DND-41 (cell line): ENCODE results near the gene FAM53B.

Experiments
- ATAC-seq: fragments of 200-7000 bp; cut with Tn5 transposase; 3 replicates; pipeline ENCODE4 v1.9.1; 2021; ENCODE audit warnings: low read depth; ENCODE audit not compliant: insufficient read depth
- DNase-seq: peaks from one replicate; pipeline ENCODE4 v3.0.0-alpha.2; 2020
- H2AFZ ChIP-seq: 2 replicates; pipeline ENCODE4 v1.6.0; 2012; ENCODE audit warnings: low read depth, low read length
- H3K27ac ChIP-seq: 2 replicates; pipeline ENCODE4 v1.5.1; 2012; ENCODE audit warnings: low read length, inconsistent platforms
- H3K27me3 ChIP-seq: fragments of 200-600 bp; sonication (generic); 2 replicates; pipeline ENCODE4 v1.6.0; 2012; ENCODE audit warnings: low read length, mild to moderate bottlenecking, inconsistent platforms; ENCODE audit not compliant: insufficient read depth, poor library complexity
- H3K36me3 ChIP-seq: 2 replicates; pipeline ENCODE4 v1.5.1; 2012; ENCODE audit warnings: low read length, inconsistent platforms; ENCODE audit not compliant: insufficient read depth
- H3K4me1 ChIP-seq: 2 replicates; pipeline ENCODE4 v1.5.1; 2012; ENCODE audit warnings: mild to moderate bottlenecking, low read length; ENCODE audit not compliant: insufficient read depth
- H3K4me2 ChIP-seq: 2 replicates; pipeline ENCODE4 v1.6.0; 2012; ENCODE audit warnings: mild to moderate bottlenecking, moderate library complexity, low read length, inconsistent platforms; ENCODE audit not compliant: insufficient read depth
- H3K4me3 ChIP-seq, 2 experiments: fragments of 200-600 bp in 1 of 2; shearing (Covaris generic) in 1 of 2; 2 replicates each; pipeline ENCODE4 v1.5.1; 2012 to 2016; ENCODE audit warnings: inconsistent platforms in 2 of 2, low read length in 2 of 2, mild to moderate bottlenecking in 2 of 2, low read depth in 1 of 2, moderate library complexity in 1 of 2
- H3K79me2 ChIP-seq: 2 replicates; pipeline ENCODE4 v1.6.0; 2012; ENCODE audit warnings: low read length, inconsistent platforms; ENCODE audit not compliant: insufficient read depth
- H3K9ac ChIP-seq: 2 replicates; pipeline ENCODE4 v1.6.0; 2012; ENCODE audit warnings: low read depth, mild to moderate bottlenecking, inconsistent platforms, low read length, moderate library complexity
- H3K9me3 ChIP-seq: 2 replicates; pipeline ENCODE4 v1.5.1; 2012; ENCODE audit warnings: low read length, moderate library complexity, mild to moderate bottlenecking, inconsistent platforms; ENCODE audit not compliant: insufficient read depth, severe bottlenecking
- H4K20me1 ChIP-seq: 2 replicates; pipeline ENCODE4 v1.6.0; 2012; ENCODE audit warnings: low read length; ENCODE audit not compliant: insufficient read depth
- EZH2 ChIP-seq: IDR thresholded peaks from 3 replicates; pipeline ENCODE4 v1.6.1; 2012; ENCODE audit warnings: borderline replicate concordance, low read depth, mild to moderate bottlenecking, moderate library complexity, low read length, inconsistent platforms; ENCODE audit not compliant: severe bottlenecking
- TF ChIP-seq, protein P1 (sequence below): IDR thresholded peaks from 2 replicates; pipeline ENCODE4 v1.5.1; 2012; ENCODE audit warnings: borderline replicate concordance, low read length, moderate library complexity, mild to moderate bottlenecking; ENCODE audit not compliant: poor library complexity, severe bottlenecking; ENCODE audit errors: extremely low read depth

The FAM53B gene

GRCh38 chr10:124621637-124622036 is 122.5 kb downstream of the FAM53B start:
- Histone ChIP-seq H3K36me3 (peaks cover 88% of the 10 kb centered on the region), H3K4me3 (no peak overlapping the region), H3K4me1 (peaks cover 50% of the 10 kb centered on the region), H3K27me3 (no peaks in the 10 kb centered on the region), H3K27ac (peak overlapping the region; percentile 95), H2AFZ (no peak overlapping the region), H3K9ac (0 out of 2 replicates have a peak overlapping the region, but pooled peaks have one; percentile 7), H3K79me2 (peaks cover 93% of the 10 kb centered on the region), H3K4me2 (no peak overlapping the region), H3K9me3 (no peaks in the 10 kb centered on the region), H4K20me1 (0 out of 2 replicates have a peak, but pooled peaks cover 10% of the 10 kb centered on the region)
- DNase-seq: no peak
- TF ChIP-seq, protein P1, sequence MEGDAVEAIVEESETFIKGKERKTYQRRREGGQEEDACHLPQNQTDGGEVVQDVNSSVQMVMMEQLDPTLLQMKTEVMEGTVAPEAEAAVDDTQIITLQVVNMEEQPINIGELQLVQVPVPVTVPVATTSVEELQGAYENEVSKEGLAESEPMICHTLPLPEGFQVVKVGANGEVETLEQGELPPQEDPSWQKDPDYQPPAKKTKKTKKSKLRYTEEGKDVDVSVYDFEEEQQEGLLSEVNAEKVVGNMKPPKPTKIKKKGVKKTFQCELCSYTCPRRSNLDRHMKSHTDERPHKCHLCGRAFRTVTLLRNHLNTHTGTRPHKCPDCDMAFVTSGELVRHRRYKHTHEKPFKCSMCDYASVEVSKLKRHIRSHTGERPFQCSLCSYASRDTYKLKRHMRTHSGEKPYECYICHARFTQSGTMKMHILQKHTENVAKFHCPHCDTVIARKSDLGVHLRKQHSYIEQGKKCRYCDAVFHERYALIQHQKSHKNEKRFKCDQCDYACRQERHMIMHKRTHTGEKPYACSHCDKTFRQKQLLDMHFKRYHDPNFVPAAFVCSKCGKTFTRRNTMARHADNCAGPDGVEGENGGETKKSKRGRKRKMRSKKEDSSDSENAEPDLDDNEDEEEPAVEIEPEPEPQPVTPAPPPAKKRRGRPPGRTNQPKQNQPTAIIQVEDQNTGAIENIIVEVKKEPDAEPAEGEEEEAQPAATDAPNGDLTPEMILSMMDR: no peak
- no peak for TF ChIP-seq EZH2
- ATAC-seq: no peak

- ATAC-seq: no peak
- no peak for TF ChIP-seq EZH2
- TF ChIP-seq, protein P1: no peak
- Histone ChIP-seq H3K36me3 (peaks cover 86% of the 10 kb centered on the region), H3K27me3 (no peaks in the 10 kb centered on the region), H4K20me1 (0 out of 2 replicates have a peak, but pooled peaks cover 10% of the 10 kb centered on the region), H3K9ac (peak overlapping the region; percentile 16; the same call in 1 of the 2 replicates), H3K4me1 (peaks cover 35% of the 10 kb centered on the region), H3K27ac (peak overlapping the region; percentile 95), H3K4me3 (no peak overlapping the region), H3K9me3 (no peaks in the 10 kb centered on the region), H3K4me2 (no peak overlapping the region), H2AFZ (no peak overlapping the region), H3K79me2 (peaks cover 81% of the 10 kb centered on the region)
- no peak for DNase-seq
Measured at GRCh38 chr10:124619802-124620490, 124.2 kb downstream of the FAM53B start.

DNA sequence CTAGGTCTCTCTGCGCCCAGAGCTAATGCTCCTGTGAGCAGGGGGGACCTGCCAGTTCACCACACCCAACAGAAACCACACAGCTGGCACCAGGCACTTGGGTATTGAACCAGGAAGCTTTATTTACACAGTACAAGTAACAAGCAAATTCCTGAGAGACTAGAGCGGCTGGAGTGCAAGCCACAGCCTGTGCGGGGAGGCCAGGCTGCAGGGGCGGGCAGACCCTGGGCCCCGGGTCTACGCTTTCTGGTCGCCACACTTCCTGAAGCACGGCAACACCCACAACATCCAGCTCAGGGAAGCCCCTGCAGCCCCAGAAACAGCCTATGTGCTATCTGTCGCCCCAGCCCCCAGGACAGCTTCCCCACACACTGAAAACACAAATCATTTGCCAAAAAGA is 125.0 kb downstream of the FAM53B start:
- Histone ChIP-seq H4K20me1 (0 out of 2 replicates have a peak, but pooled peaks cover 10% of the 10 kb centered on the region), H3K79me2 (peaks cover 74% of the 10 kb centered on the region), H3K27ac (peak overlapping the region; percentile 61), H2AFZ (no peak overlapping the region), H3K4me2 (no peak overlapping the region), H3K27me3 (no peaks in the 10 kb centered on the region), H3K36me3 (peaks cover 81% of the 10 kb centered on the region), H3K9ac (no peak overlapping the region), H3K4me1 (peaks cover 29% of the 10 kb centered on the region), H3K4me3 (no peak overlapping the region), H3K9me3 (no peaks in the 10 kb centered on the region)
- ATAC-seq (peak; percentile 58), DNase-seq (peak; percentile 55)
- TF ChIP-seq EZH2: no peak
- TF ChIP-seq, protein P1: no peak
